WTC11 (cell line): Measurements from ENCODE around the gene LZTS2. TPM values are rescaled to one million over a fixed set of nuclear protein-coding genes. Genes with fewer than 3 reads are reported as not detected.

ENCODE experiments used
- ATAC-seq: fragments of 200-7000 bp; cut with Tn5 transposase; 2 replicates; pipeline ENCODE4 v1.10.0; 2021; ENCODE audit warnings: mild to moderate bottlenecking, moderate library complexity
- CTCF ChIA-PET: fragments of 300-600 bp; sonication (Branson Sonifier 250); formaldehyde crosslinking; loops from one replicate; lab custom pipeline; 2021; ENCODE audit warnings: antibody characterized with exemption; lab: Charles Lee
- POLR2A ChIA-PET: fragments of 350-600 bp; sonication (Branson Sonifier 250); formaldehyde crosslinking; loops from one replicate; lab custom pipeline; 2021; ENCODE audit warnings: antibody characterized with exemption; lab: Charles Lee
- DNase-seq: peaks from one replicate; pipeline ENCODE4 v3.0.0; 2021; ENCODE audit warnings: low spot score
- H3K27ac Mint-ChIP-seq: 2 replicates; pipeline ENCODE4 v1.8.0; 2021; ENCODE audit warnings: mixed read lengths
- H3K27me3 Mint-ChIP-seq: 2 replicates; pipeline ENCODE4 v1.8.0; 2021; ENCODE audit warnings: low read depth, mild to moderate bottlenecking, moderate library complexity, mixed read lengths
- H3K36me3 Mint-ChIP-seq: 2 replicates; pipeline ENCODE4 v1.8.0; 2021; ENCODE audit warnings: mixed read lengths
- H3K4me1 Mint-ChIP-seq: 2 replicates; pipeline ENCODE4 v1.8.0; 2022; ENCODE audit warnings: mixed read lengths
- H3K4me3 Mint-ChIP-seq: 2 replicates; pipeline ENCODE4 v1.8.0; 2021; ENCODE audit warnings: mild to moderate bottlenecking, moderate library complexity, mixed read lengths
- H3K9me3 Mint-ChIP-seq: 2 replicates; pipeline ENCODE4 v1.8.0; 2021; ENCODE audit warnings: mixed read lengths
- CBFB ChIP-seq: sonication (generic); formaldehyde crosslinking; IDR thresholded peaks from 2 replicates; pipeline ENCODE4 v1.8.1; 2022; ENCODE audit warnings: mild to moderate bottlenecking, low read depth, missing genetic modification reagents
- ESRRA ChIP-seq: sonication (generic); formaldehyde crosslinking; IDR thresholded peaks from 2 replicates; pipeline ENCODE4 v1.8.1; 2022; ENCODE audit warnings: mild to moderate bottlenecking, missing genetic modification reagents, borderline replicate concordance
- FOXJ3 ChIP-seq: sonication (generic); formaldehyde crosslinking; IDR thresholded peaks from 2 replicates; pipeline ENCODE4 v1.9.0; 2021; ENCODE audit warnings: missing genetic modification reagents, mild to moderate bottlenecking, borderline replicate concordance
- JAZF1 ChIP-seq: fragments of 250-450 bp; sonication (Bioruptor Pico); IDR thresholded peaks from 2 replicates; pipeline ENCODE4 v1.9.0; 2021; ENCODE audit warnings: moderate library complexity, mild to moderate bottlenecking, inconsistent platforms
- JUN ChIP-seq: sonication (generic); formaldehyde crosslinking; IDR thresholded peaks from 2 replicates; pipeline ENCODE4 v1.8.0; 2023; ENCODE audit warnings: mild to moderate bottlenecking, missing genetic modification reagents
- KAT7 ChIP-seq: sonication (generic); formaldehyde crosslinking; IDR thresholded peaks from 2 replicates; pipeline ENCODE4 v1.8.1; 2023; ENCODE audit warnings: missing genetic modification reagents, mild to moderate bottlenecking, borderline replicate concordance
- NFE2L1 ChIP-seq: sonication (generic); formaldehyde crosslinking; IDR thresholded peaks from 2 replicates; pipeline ENCODE4 v1.8.1; 2023; ENCODE audit warnings: missing genetic modification reagents
- NR1H2 ChIP-seq: sonication (generic); formaldehyde crosslinking; IDR thresholded peaks from 2 replicates; pipeline ENCODE4 v1.9.0; 2021; ENCODE audit warnings: mild to moderate bottlenecking, moderate library complexity, missing genetic modification reagents
- SMAD3 ChIP-seq: sonication (generic); formaldehyde crosslinking; IDR thresholded peaks from 2 replicates; pipeline ENCODE4 v1.8.0; 2022; ENCODE audit warnings: missing genetic modification reagents, mild to moderate bottlenecking, borderline replicate concordance
- SP1 ChIP-seq: sonication (generic); formaldehyde crosslinking; conservative IDR thresholded peaks from 2 replicates; pipeline ENCODE4 v1.8.1; 2022; ENCODE audit warnings: missing genetic modification reagents
- TEAD4 ChIP-seq: sonication (generic); formaldehyde crosslinking; IDR thresholded peaks from 2 replicates; pipeline ENCODE4 v1.8.0; 2022; ENCODE audit warnings: mild to moderate bottlenecking, missing genetic modification reagents
- ZBTB21 ChIP-seq: sonication (generic); formaldehyde crosslinking; IDR thresholded peaks from 2 replicates; pipeline ENCODE4 v1.8.1; 2023; ENCODE audit warnings: mild to moderate bottlenecking, missing genetic modification reagents, borderline replicate concordance
- ZNF396 ChIP-seq: fragments of 250-450 bp; sonication (Bioruptor Pico); IDR thresholded peaks from 2 replicates; pipeline ENCODE4 v1.8.0; 2021; ENCODE audit warnings: mild to moderate bottlenecking, moderate library complexity, borderline replicate concordance
- total RNA-seq: library from RNA; stranded (reverse); gene quantifications from 3 replicates; pipeline ENCODE4 v1.2.3, GENCODE V29; 2021
- TF ChIP-seq, protein P1 (sequence below): fragments of 250-450 bp; sonication (Bioruptor Pico); conservative IDR thresholded peaks from 2 replicates; pipeline ENCODE4 v1.9.0; 2021; ENCODE audit warnings: mild to moderate bottlenecking
- TF ChIP-seq, protein P2 (sequence below): sonication (generic); formaldehyde crosslinking; IDR thresholded peaks from 2 replicates; pipeline ENCODE4 v1.8.1; 2023; ENCODE audit warnings: mild to moderate bottlenecking, missing genetic modification reagents, moderate library complexity
- TF ChIP-seq, protein P3 (sequence below): sonication (generic); formaldehyde crosslinking; IDR thresholded peaks from 2 replicates; pipeline ENCODE4 v1.8.1; 2023; ENCODE audit warnings: mild to moderate bottlenecking, missing genetic modification reagents
- TF ChIP-seq, protein P4 (sequence below): fragments of 200-600 bp; IDR thresholded peaks from 2 replicates; pipeline ENCODE4 v1.8.0; 2022; ENCODE audit warnings: antibody characterized with exemption
- TF ChIP-seq, protein P5 (sequence below): fragments of 250-450 bp; sonication (Bioruptor Pico); IDR thresholded peaks from 2 replicates; pipeline ENCODE4 v1.9.0; 2021; ENCODE audit warnings: mild to moderate bottlenecking
- TF ChIP-seq, protein P6 (sequence below): sonication (generic); formaldehyde crosslinking; IDR thresholded peaks from 2 replicates; pipeline ENCODE4 v1.8.0; 2023; ENCODE audit warnings: missing genetic modification reagents
- TF ChIP-seq, protein P7 (sequence below): sonication (generic); formaldehyde crosslinking; IDR thresholded peaks from 2 replicates; pipeline ENCODE4 v1.8.0; 2022; ENCODE audit warnings: mild to moderate bottlenecking, missing genetic modification reagents

LZTS2 gene
- total RNA-seq, 1 experiment from 2014 or later, result 84.6 TPM

DNA sequence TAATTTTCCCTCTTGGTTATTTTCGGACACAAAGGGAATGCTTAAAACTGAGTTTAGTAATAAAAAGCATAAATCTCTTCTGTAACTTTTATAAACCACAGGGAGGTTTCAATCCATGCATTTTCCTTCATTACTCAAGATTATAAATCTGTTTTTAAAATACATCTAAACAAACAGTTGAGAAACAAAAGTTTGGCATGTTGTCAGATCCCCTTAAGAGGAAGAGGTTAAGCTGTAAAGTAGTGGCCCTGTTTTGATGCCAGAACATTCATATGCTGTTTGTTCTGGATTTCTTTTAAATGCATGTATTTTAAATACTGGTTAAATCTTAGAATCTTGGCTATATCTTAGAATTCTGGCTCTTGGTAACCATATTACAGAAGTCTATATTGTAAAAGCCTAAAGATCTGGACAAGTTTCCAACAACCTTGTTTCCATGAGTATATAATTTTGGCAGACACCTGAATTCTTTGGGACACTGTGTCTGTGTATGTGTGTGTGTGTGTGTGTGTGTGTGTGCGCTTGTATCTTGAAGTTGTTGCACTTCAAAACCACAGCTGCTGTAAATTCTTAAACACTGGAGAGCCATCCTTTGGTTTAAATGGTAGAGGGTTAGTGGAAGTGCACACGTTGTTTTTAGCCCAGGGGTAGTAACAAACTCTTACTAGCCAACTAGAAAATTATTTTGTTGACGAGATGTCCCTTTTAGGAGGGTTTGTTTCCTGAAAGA lies 37.1 kb upstream of the LZTS2 start (continued):
- TF ChIP-seq NFE2L1 (CRISPR knock-in tag) (no peak), TEAD4 (CRISPR knock-in tag) (no peak), SMAD3 (no peak), ZBTB21 (no peak)
- TF ChIP-seq, protein P1, sequence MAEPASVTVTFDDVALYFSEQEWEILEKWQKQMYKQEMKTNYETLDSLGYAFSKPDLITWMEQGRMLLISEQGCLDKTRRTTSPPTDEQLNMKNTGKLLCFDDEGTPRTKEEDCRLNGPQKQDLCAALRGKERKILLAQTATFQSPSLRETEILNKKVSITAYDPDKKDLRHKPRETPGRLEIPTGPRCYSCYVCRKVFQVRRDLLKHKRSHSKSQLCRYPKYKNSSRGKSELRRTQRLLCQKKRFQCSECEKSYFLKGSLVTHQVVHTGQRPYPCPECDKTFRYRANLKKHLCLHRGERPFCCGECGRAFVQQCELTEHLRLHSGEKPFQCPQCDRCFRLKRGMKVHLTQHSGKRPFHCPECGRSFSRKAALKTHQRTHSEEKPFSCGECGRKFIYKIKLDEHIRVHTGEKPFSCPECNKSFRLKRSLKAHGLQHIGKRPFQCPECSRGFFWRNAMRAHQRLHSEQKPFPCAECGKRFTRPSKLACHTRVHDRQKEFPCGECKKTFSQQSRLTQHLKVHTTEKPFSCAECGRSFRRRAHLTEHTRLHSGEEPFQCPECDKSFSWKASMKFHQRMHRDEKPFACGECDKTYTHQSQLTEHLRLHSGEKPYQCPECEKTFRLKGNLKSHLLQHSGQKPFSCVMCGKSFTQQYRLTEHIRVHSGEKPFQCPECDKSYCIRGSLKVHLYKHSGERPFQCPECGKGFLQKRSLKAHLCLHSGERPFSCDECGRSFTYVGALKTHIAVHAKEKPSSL (CRISPR knock-in tag), result no peak
- TF ChIP-seq, protein P2, sequence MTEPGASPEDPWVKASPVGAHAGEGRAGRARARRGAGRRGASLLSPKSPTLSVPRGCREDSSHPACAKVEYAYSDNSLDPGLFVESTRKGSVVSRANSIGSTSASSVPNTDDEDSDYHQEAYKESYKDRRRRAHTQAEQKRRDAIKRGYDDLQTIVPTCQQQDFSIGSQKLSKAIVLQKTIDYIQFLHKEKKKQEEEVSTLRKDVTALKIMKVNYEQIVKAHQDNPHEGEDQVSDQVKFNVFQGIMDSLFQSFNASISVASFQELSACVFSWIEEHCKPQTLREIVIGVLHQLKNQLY (CRISPR knock-in tag), result no peak
- TF ChIP-seq, protein P3, sequence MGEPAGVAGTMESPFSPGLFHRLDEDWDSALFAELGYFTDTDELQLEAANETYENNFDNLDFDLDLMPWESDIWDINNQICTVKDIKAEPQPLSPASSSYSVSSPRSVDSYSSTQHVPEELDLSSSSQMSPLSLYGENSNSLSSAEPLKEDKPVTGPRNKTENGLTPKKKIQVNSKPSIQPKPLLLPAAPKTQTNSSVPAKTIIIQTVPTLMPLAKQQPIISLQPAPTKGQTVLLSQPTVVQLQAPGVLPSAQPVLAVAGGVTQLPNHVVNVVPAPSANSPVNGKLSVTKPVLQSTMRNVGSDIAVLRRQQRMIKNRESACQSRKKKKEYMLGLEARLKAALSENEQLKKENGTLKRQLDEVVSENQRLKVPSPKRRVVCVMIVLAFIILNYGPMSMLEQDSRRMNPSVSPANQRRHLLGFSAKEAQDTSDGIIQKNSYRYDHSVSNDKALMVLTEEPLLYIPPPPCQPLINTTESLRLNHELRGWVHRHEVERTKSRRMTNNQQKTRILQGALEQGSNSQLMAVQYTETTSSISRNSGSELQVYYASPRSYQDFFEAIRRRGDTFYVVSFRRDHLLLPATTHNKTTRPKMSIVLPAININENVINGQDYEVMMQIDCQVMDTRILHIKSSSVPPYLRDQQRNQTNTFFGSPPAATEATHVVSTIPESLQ (CRISPR knock-in tag), result no peak
- TF ChIP-seq, all 79 proteins: peak for 0

DNA sequence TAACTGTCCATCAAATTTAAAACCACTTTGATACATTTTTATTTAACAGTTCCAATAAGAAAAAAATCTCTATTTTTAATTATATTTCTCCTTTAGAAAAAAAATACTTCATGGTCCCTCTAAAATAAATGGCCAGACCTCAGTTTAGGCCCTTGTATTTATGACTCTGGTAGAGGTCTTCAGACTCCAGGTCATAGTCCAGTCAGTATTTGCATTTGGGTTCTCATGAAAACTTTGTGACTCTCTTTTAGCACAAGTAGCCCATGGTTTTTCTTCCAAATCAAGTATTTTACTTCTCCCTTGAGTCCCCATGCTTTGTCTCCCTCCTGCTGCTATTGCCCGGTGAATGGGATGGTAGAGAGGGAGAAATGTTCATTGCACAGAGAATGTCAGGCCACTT lies 35.8 kb upstream of the LZTS2 start:
- ChIA-PET POLR2A (no interaction called here), CTCF (no interaction called here)
- no peaks in the 10 kb centered on the region for H3K27me3 Mint-ChIP-seq
- peaks cover 4% of the 10 kb centered on the region; the same call in 1 of the 2 replicates for H3K4me1 Mint-ChIP-seq
- H3K36me3 Mint-ChIP-seq, result peaks cover 10% of the 10 kb centered on the region
- no peaks in the 10 kb centered on the region for H3K9me3 Mint-ChIP-seq
- DNase-seq, result no peak
- H3K4me3 Mint-ChIP-seq, result no peak overlapping the region
- H3K27ac Mint-ChIP-seq, result no peak overlapping the region
- TF ChIP-seq NR1H2 (CRISPR knock-in tag) (no peak), ZBTB21 (no peak), SP1 (CRISPR knock-in tag) (no peak), SMAD3 (no peak), ESRRA (no peak), ZNF396 (CRISPR knock-in tag) (no peak), CBFB (no peak), FOXJ3 (no peak), JAZF1 (CRISPR knock-in tag) (no peak)
- TF ChIP-seq, protein P4, sequence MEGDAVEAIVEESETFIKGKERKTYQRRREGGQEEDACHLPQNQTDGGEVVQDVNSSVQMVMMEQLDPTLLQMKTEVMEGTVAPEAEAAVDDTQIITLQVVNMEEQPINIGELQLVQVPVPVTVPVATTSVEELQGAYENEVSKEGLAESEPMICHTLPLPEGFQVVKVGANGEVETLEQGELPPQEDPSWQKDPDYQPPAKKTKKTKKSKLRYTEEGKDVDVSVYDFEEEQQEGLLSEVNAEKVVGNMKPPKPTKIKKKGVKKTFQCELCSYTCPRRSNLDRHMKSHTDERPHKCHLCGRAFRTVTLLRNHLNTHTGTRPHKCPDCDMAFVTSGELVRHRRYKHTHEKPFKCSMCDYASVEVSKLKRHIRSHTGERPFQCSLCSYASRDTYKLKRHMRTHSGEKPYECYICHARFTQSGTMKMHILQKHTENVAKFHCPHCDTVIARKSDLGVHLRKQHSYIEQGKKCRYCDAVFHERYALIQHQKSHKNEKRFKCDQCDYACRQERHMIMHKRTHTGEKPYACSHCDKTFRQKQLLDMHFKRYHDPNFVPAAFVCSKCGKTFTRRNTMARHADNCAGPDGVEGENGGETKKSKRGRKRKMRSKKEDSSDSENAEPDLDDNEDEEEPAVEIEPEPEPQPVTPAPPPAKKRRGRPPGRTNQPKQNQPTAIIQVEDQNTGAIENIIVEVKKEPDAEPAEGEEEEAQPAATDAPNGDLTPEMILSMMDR, result no peak
- TF ChIP-seq, all 79 proteins: peak for 0
- ATAC-seq, result no peak

DNA sequence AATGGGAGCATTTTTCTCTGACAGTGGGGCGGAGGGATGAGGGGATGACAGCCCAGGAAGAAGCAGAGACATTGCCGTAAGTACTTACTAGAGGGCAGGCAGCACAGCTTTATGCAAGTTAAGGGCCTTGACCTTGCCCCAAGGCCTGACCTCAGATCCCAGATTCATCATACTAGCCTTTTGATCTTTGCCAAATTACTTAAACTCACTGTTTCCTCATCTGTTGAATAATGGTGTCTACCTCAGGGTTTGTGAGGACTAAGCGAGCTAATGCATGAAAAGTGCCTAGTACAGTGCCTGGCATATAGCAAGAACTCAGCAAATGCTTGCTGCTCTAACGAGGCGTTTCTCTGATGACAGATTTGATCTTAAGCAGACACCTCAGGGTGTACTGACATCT lies 33.8 kb upstream of the LZTS2 start:
- Mint-ChIP-seq H3K4me3 (no peak overlapping the region), H3K9me3 (no peaks in the 10 kb centered on the region), H3K36me3 (no peaks in the 10 kb centered on the region), H3K27ac (no peak overlapping the region), H3K4me1 (peaks cover 11% of the 10 kb centered on the region), H3K27me3 (no peaks in the 10 kb centered on the region)
- TF ChIP-seq, protein P5, sequence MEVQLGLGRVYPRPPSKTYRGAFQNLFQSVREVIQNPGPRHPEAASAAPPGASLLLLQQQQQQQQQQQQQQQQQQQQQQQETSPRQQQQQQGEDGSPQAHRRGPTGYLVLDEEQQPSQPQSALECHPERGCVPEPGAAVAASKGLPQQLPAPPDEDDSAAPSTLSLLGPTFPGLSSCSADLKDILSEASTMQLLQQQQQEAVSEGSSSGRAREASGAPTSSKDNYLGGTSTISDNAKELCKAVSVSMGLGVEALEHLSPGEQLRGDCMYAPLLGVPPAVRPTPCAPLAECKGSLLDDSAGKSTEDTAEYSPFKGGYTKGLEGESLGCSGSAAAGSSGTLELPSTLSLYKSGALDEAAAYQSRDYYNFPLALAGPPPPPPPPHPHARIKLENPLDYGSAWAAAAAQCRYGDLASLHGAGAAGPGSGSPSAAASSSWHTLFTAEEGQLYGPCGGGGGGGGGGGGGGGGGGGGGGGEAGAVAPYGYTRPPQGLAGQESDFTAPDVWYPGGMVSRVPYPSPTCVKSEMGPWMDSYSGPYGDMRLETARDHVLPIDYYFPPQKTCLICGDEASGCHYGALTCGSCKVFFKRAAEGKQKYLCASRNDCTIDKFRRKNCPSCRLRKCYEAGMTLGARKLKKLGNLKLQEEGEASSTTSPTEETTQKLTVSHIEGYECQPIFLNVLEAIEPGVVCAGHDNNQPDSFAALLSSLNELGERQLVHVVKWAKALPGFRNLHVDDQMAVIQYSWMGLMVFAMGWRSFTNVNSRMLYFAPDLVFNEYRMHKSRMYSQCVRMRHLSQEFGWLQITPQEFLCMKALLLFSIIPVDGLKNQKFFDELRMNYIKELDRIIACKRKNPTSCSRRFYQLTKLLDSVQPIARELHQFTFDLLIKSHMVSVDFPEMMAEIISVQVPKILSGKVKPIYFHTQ, result no peak
- TF ChIP-seq JUN (CRISPR knock-in tag), result no peak
- TF ChIP-seq, protein P4, result no peak
- TF ChIP-seq, protein P6, sequence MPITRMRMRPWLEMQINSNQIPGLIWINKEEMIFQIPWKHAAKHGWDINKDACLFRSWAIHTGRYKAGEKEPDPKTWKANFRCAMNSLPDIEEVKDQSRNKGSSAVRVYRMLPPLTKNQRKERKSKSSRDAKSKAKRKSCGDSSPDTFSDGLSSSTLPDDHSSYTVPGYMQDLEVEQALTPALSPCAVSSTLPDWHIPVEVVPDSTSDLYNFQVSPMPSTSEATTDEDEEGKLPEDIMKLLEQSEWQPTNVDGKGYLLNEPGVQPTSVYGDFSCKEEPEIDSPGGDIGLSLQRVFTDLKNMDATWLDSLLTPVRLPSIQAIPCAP (CRISPR knock-in tag), result no peak
- no peak for TF ChIP-seq KAT7 (CRISPR knock-in tag)
- TF ChIP-seq, protein P7, sequence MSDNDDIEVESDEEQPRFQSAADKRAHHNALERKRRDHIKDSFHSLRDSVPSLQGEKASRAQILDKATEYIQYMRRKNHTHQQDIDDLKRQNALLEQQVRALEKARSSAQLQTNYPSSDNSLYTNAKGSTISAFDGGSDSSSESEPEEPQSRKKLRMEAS, result no peak
- no peak for TF ChIP-seq ZNF396 (CRISPR knock-in tag)
- ChIA-PET CTCF (interaction anchor here (1.8 to 5.6 kb wide), 3 partner anchors 32 to 48 kb away, joined by 6 to 41 read pairs (median 7); no protein-coding TSS in a partner anchor), POLR2A (interaction anchor here (0.6 kb wide), 2 partner anchors 14 to 27 kb away, joined by 4 read pairs; no protein-coding TSS in a partner anchor)
- DNase-seq (no peak), ATAC-seq (no peak)
